AG10803 (cell line): ENCODE results near the gene DTNB.
A peak's percentile ranks its signal among the peaks of the same experiment; 100 is the strongest.

Experiments used
- DNase-seq: peaks from one replicate; pipeline ENCODE4 v3.0.0; 2010; ENCODE audit warnings: low read depth
- H3K4me3 ChIP-seq: 2 replicates; pipeline ENCODE4 v1.5.1; 2011; ENCODE audit warnings: mild to moderate bottlenecking, low read length, control low read depth
- TF ChIP-seq, protein P1 (sequence below): conservative IDR thresholded peaks from 2 replicates; pipeline ENCODE4 v1.5.1; 2011; ENCODE audit warnings: mild to moderate bottlenecking, low read length, control low read depth, inconsistent platforms

The DTNB gene

DNA sequence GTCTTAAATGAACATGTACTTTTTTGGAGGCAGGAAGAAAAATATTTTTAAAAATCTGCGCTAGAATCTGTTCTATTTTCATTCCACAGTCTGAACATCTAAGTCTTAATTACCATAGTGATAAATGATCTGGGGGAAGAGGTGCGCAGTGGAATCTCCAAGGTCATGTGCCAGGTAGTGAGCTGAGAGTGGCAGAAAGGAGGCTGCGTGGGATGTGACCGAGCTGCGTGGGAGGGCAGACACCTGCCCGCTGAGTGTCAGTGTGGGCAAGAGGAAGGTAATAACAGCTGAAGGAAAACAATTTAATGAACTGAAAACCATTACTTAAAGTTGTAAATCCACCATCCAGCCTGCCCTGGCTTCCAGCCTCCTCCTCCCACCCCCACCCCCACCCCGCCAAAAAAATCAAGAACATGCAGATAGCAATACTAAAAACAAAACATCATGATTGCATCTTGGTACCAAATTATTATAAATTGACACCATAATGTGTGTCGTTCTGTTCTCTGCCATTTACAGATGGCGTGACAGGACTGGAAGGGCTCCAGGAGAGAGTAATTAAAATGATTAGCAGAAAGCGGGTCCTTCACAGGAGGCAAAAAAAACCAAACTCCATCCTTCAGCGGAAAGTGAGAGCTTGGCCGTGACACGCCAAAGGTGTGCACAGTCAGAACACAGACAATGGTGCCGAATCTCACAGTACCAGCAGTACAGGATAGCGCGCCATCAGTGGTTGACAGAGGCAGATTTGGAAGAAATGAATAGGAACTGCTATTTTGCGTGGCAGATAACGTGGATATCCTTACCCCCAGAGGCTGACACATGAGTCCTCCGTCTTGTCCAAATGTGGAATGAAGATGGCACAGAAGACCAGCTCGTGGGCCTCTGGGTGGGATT is 11.4 kb upstream of the DTNB start:
- no peak for DNase-seq
- H3K4me3 ChIP-seq, result no peak overlapping the region
- TF ChIP-seq, protein P1, sequence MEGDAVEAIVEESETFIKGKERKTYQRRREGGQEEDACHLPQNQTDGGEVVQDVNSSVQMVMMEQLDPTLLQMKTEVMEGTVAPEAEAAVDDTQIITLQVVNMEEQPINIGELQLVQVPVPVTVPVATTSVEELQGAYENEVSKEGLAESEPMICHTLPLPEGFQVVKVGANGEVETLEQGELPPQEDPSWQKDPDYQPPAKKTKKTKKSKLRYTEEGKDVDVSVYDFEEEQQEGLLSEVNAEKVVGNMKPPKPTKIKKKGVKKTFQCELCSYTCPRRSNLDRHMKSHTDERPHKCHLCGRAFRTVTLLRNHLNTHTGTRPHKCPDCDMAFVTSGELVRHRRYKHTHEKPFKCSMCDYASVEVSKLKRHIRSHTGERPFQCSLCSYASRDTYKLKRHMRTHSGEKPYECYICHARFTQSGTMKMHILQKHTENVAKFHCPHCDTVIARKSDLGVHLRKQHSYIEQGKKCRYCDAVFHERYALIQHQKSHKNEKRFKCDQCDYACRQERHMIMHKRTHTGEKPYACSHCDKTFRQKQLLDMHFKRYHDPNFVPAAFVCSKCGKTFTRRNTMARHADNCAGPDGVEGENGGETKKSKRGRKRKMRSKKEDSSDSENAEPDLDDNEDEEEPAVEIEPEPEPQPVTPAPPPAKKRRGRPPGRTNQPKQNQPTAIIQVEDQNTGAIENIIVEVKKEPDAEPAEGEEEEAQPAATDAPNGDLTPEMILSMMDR, result no peak

DNA sequence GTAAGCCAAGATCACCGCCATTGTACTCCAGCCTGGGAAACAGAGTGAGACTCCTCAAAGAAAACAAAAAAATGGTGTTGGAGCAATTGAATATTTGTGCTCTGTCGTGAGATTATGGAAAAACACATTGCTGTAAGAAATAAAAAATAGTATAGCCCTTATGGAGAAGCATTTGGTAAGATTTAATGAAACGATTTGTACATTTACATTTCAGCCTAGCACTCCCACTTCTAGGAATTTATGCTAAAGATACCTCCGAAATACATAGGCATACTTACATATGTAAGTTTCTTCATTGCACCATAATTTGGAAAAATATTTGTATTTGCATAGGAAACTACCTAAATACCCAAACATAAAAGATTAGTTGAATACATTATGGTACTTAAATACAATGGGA is 8.7 kb upstream of the DTNB start:
- DNase-seq, result no peak
- TF ChIP-seq, protein P1, result no peak
- H3K4me3 ChIP-seq, result no peak overlapping the region

DNA sequence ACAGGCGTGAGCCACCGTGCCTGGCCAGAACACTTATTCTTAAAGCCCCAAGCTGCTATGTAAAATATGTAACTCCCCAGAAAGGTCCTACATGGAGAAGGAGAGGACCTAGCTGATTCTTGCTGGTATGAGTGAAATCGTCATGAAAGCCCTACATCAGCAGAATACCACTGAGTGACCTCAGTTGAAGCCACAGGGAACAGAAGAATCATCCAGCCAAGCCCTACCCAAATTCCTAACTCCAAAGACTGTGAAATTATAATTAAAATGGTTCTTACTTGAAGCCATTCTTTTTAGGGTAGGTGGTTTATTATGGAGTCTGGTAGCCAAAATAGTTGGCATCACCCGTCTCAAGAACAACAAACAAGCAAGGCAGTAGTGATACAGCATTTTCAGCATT is 4.5 kb upstream of the DTNB start:
- no peak overlapping the region for H3K4me3 ChIP-seq
- DNase-seq, result no peak
- TF ChIP-seq, protein P1, result no peak

DNA sequence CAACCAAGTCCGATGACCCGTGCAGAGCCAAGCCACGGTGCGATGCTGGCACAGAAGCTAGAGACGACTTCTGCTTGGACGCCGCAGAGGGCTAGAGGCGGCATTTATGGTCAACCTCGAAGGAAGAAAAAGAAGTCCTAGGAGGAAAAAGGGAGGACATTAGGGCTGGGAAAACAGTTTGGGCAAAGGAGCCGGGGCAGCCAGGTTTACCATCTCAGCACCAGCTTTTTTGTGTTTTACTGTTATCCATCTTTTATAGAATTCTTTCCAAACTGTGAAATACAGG is 643 bp upstream of the DTNB start:
- DNase-seq, result no peak
- TF ChIP-seq, protein P1, result no peak
- H3K4me3 ChIP-seq, result peak overlapping the region; percentile 58

DNA sequence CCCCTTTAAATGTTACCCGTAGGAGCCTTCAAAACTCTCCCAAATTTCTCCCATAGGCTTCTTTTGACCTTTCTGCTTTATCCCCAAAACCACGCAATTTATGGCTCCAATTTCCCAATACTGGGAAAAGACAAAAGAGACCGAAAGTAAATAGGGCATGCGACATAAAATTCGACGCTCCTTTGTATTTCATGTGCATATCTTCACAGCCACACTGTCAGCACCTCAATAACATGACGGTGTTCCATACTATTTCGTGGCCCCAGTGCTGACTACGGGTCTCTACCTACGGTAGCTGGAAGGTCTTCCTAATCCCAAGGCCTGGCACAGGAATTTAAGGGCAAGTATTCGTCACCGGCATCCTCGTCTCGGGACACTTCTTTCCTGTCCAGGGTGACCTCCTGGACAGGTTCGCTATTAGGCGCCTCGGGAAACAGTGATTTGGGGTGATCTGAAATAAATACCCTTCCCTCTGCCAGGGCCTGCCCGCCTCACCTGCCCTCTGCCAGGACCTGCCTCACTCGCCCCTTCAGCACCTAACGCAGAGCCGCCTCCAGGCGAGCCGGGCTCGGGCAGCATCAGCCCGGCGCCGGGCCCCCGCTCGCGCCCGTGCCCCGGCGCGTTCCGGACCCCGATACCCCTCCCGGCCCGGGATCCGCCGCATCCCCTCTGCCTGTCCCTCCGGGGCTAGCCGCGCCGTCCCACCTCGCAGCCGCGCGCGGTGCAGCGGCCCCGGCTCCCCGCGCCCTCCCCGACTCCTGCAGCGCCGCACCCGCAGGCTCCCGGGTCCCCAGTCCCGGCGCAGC is 680 bp downstream of the DTNB start:
- H3K4me3 ChIP-seq, result peak overlapping the region; percentile 73
- DNase-seq, result peak; percentile 25
- TF ChIP-seq, protein P1, result no peak

DNA sequence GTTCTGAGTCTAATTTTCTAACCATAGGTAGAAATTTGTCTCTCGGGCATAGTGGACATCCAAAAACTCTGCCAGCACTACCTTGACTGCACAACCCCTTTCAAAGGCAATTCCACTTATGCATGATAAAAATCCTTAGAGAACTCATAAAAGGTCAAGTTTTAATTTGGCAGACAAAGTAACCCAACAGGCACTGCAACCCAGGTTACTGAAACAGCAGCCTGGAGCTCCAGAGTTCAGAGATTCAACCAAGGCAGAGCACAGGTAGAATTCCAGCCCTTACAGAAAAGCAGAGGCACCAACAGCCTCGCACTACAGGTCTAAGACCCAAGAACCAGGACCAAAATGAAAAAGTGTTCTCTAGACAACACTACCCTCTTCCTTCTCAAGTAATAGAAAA is 1.8 kb downstream of the DTNB start:
- no peak overlapping the region for H3K4me3 ChIP-seq
- TF ChIP-seq, protein P1, result no peak
- no peak for DNase-seq

DNA sequence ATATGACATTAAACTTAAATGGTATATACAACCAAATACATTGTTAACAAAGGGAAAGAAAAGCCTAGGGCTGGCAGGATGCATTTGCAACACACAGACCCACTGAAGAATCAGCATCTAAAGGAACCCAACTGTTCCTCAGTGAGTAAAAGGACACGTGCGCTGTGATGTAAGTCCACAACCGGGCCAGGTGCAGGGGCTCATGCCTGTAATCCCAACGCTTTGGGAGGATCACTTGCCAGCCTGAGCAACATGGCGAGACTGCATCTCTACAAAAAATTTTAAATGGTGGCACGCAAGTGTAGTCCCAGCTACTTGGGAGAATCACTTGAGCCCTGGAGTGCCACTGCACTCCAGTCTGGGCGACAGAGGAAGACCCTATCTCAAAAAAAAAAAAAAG is 3.9 kb downstream of the DTNB start:
- no peak for DNase-seq
- no peak overlapping the region for H3K4me3 ChIP-seq
- TF ChIP-seq, protein P1, result no peak
